KMS-11 (cell line): ENCODE data around the gene RPS26.

ENCODE experiments used
- H2AFZ ChIP-seq: fragments of 200-600 bp; sonication (generic); 2 replicates; pipeline ENCODE4 v1.6.1; 2016; ENCODE audit warnings: antibody characterized with exemption, mixed run types, low read depth
- H3K27ac ChIP-seq: fragments of 200-600 bp; sonication (generic); 2 replicates; pipeline ENCODE4 v1.6.1; 2016; ENCODE audit warnings: mild to moderate bottlenecking, mixed run types
- H3K27me3 ChIP-seq: fragments of 200-600 bp; sonication (generic); 2 replicates; pipeline ENCODE4 v1.6.1; 2017; ENCODE audit warnings: mild to moderate bottlenecking, low read depth, mixed run types, moderate library complexity; ENCODE audit not compliant: insufficient read depth
- H3K36me3 ChIP-seq: fragments of 200-600 bp; sonication (generic); 2 replicates; pipeline ENCODE4 v1.6.1; 2017; ENCODE audit warnings: mild to moderate bottlenecking, mixed run types; ENCODE audit not compliant: insufficient read depth
- H3K4me1 ChIP-seq: fragments of 200-600 bp; sonication (generic); 2 replicates; pipeline ENCODE4 v1.6.1; 2016; ENCODE audit warnings: mild to moderate bottlenecking, low read depth, mixed run types; ENCODE audit not compliant: poor library complexity, severe bottlenecking
- H3K4me2 ChIP-seq: fragments of 200-600 bp; sonication (generic); 2 replicates; pipeline ENCODE4 v1.7.0; 2016; ENCODE audit warnings: mild to moderate bottlenecking, mixed run types
- H3K4me3 ChIP-seq: fragments of 200-600 bp; sonication (generic); IDR thresholded peaks from 2 replicates; pipeline ENCODE4 v1.6.1; 2017; ENCODE audit warnings: low read depth, low read length, mixed read lengths; ENCODE audit not compliant: insufficient read depth
- H3K79me2 ChIP-seq: fragments of 200-600 bp; sonication (generic); 2 replicates; pipeline ENCODE4 v1.6.1; 2016; ENCODE audit warnings: low read depth, mixed run types; ENCODE audit not compliant: insufficient read depth
- H3K9ac ChIP-seq: fragments of 200-600 bp; sonication (generic); 2 replicates; pipeline ENCODE4 v1.6.1; 2016; ENCODE audit warnings: mild to moderate bottlenecking, mixed run types
- H4K20me1 ChIP-seq: fragments of 200-600 bp; sonication (generic); 2 replicates; pipeline ENCODE4 v1.6.1; 2016; ENCODE audit warnings: mild to moderate bottlenecking, mixed run types; ENCODE audit not compliant: insufficient read depth
- CTCF ChIP-seq: fragments of 200-600 bp; sonication (generic); conservative IDR thresholded peaks from 2 replicates; pipeline ENCODE4 v1.6.1; 2017; ENCODE audit warnings: low read depth, mild to moderate bottlenecking, antibody characterized with exemption, low read length, moderate library complexity, mixed read lengths

The RPS26 gene

GRCh38 chr12:56041552-56042429 lies at the start of gene RPS26:
RPS26 (plus strand) TSS chr12:56041918; CDS start chr12:56042167, 249 bp downstream.
- peak; percentile 71 for TF ChIP-seq CTCF
- H3K27ac ChIP-seq = peak within 1 kb of the TSS; percentile 58
- peaks cover 7% of the 10 kb centered on the region; the same call in 1 of the 2 replicates for H4K20me1 ChIP-seq
- H3K4me2 ChIP-seq = peak within 1 kb of the TSS; percentile 93
- peaks cover 30% of the 10 kb centered on the region; the same call in 1 of the 2 replicates for H3K36me3 ChIP-seq
- peak within 1 kb of the TSS; percentile 68 for H3K9ac ChIP-seq
- peak within 1 kb of the TSS; percentile 93 for H3K4me3 ChIP-seq
- peaks cover 31% of the 10 kb centered on the region for H3K4me1 ChIP-seq
- H2AFZ ChIP-seq = peak within 1 kb of the TSS; percentile 77
- H3K27me3 ChIP-seq = no peaks in the 10 kb centered on the region
- H3K79me2 ChIP-seq = peaks cover 33% of the 10 kb centered on the region

GRCh38 chr12:55993230-55993853 lies 48.4 kb upstream of the RPS26 start:
- no peaks in the 10 kb centered on the region for H4K20me1 ChIP-seq
- peaks cover 12% of the 10 kb centered on the region; the same call in 1 of the 2 replicates for H3K36me3 ChIP-seq
- H3K4me2 ChIP-seq = no peak overlapping the region
- H3K27me3 ChIP-seq = no peaks in the 10 kb centered on the region
- H3K79me2 ChIP-seq = no peaks in the 10 kb centered on the region
- TF ChIP-seq CTCF = no peak
- H3K4me3 ChIP-seq = no peak overlapping the region
- H3K4me1 ChIP-seq = peaks cover 8% of the 10 kb centered on the region
- H3K27ac ChIP-seq = no peak overlapping the region
- H3K9ac ChIP-seq = no peak overlapping the region
- H2AFZ ChIP-seq = no peak overlapping the region

GRCh38 chr12:55995366-55995765 lies 46.4 kb upstream of the RPS26 start:
- Histone ChIP-seq H3K9ac (no peak overlapping the region), H3K4me1 (peaks cover 8% of the 10 kb centered on the region), H2AFZ (no peak overlapping the region), H4K20me1 (no peaks in the 10 kb centered on the region), H3K79me2 (no peaks in the 10 kb centered on the region), H3K4me3 (no peak overlapping the region), H3K36me3 (peaks cover 7% of the 10 kb centered on the region; the same call in 1 of the 2 replicates), H3K27me3 (no peaks in the 10 kb centered on the region), H3K4me2 (no peak overlapping the region), H3K27ac (no peak overlapping the region)
- TF ChIP-seq CTCF = no peak

DNA sequence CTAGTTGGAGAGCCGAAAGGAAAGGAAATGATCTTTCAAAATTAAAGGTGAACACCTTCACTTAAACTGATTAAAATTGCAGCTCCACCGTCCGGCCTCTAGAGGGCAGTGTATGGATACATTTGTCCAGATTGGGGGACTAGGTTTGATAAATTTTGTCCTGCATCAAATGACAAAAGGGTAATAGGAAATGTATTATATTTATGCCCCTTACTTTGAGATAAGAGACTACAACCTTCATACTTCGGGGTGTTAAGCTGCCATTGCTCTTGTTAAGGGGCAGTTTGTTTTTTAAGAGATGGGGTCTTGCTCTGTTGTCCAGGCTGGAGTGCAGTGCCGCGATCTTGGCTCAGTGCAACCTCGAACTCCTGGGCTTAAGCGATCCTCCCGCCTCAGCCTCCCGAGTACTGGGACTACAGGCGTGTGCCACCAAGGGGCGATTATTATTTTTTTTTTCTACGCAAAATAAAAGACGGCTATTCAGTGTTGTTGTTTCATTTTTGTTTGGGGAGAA lies 45.5 kb upstream of the RPS26 start:
- Histone ChIP-seq H3K9ac (peak overlapping the region; percentile 8; the same call in 1 of the 2 replicates), H3K4me1 (peaks cover 8% of the 10 kb centered on the region), H3K27me3 (no peaks in the 10 kb centered on the region), H3K79me2 (no peaks in the 10 kb centered on the region), H3K27ac (peak overlapping the region; percentile 0; the same call in 1 of the 2 replicates), H3K36me3 (peaks cover 7% of the 10 kb centered on the region; the same call in 1 of the 2 replicates), H3K4me2 (peak overlapping the region; percentile 77), H4K20me1 (no peaks in the 10 kb centered on the region), H3K4me3 (peak overlapping the region; percentile 61), H2AFZ (peak overlapping the region; percentile 65)
- TF ChIP-seq CTCF = peak; percentile 100
